Brain microvascular endothelial cell (primary cell): Measurements from ENCODE around the gene TMEM135.
"Not testable (repeated sequence)": the region's sequence is repeated elsewhere in the genome, so short reads cannot be mapped to it uniquely, and the experiment has no call there.

Source experiments
- DNase-seq: peaks from one replicate; pipeline ENCODE4 v3.0.0-alpha.2; 2020
- H3K27ac ChIP-seq: fragments of 250-450 bp; sonication (Bioruptor Pico); 2 replicates; pipeline ENCODE4 v1.5.1; 2020; ENCODE audit warnings: mild to moderate bottlenecking, moderate library complexity
- H3K27me3 ChIP-seq: fragments of 250-450 bp; sonication (Bioruptor Pico); replicated peaks from 2 replicates; pipeline ENCODE4 v1.5.1; 2020; ENCODE audit warnings: mild to moderate bottlenecking
- H3K36me3 ChIP-seq: fragments of 250-450 bp; sonication (Bioruptor Pico); replicated peaks from 2 replicates; pipeline ENCODE4 v1.5.1; 2020; ENCODE audit warnings: mild to moderate bottlenecking
- H3K4me3 ChIP-seq: 2 replicates; pipeline ENCODE4 v1.5.1; 2011; ENCODE audit warnings: low read depth, mild to moderate bottlenecking, control low read depth, low read length, moderate library complexity
- in situ Hi-C: cut with HindIII; loops from 2 replicates; pipeline ENCODE4 v1.10.0; 2017; ENCODE audit warnings: low sequenced_read_pairs, low pct_ligation_motif_present
- TF ChIP-seq, protein P1 (sequence below): IDR thresholded peaks from 2 replicates; pipeline ENCODE4 v1.5.1; 2011; ENCODE audit warnings: low read depth, mild to moderate bottlenecking, moderate library complexity, low read length, control low read depth, inconsistent platforms; ENCODE audit errors: missing control alignments

Gene TMEM135

DNA sequence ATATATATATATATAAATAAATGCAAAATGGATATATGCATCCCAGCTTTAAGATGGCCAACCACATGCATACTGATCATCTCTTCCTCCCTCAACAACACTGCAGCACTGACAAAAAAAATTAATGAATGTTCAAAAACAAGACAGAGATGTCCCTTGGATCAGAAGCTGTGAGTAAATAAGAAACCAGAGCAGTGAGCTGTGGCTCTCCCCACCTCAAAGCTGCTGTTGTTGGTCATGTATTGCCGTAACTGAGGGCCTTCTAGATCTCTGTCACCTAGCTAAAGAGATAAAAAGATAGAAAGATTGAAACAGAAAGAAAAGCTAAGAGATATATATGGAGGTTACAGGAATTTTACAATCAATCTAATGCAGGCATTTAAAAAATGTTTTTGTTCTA is 15.5 kb upstream of the TMEM135 start:
- H3K4me3 ChIP-seq: no peak overlapping the region
- in situ Hi-C loops: no loop called here
- no peak overlapping the region for H3K27ac ChIP-seq
- no peak for DNase-seq
- H3K27me3 ChIP-seq: no peaks in the 10 kb centered on the region
- H3K36me3 ChIP-seq: no peaks in the 10 kb centered on the region
- TF ChIP-seq, protein P1, sequence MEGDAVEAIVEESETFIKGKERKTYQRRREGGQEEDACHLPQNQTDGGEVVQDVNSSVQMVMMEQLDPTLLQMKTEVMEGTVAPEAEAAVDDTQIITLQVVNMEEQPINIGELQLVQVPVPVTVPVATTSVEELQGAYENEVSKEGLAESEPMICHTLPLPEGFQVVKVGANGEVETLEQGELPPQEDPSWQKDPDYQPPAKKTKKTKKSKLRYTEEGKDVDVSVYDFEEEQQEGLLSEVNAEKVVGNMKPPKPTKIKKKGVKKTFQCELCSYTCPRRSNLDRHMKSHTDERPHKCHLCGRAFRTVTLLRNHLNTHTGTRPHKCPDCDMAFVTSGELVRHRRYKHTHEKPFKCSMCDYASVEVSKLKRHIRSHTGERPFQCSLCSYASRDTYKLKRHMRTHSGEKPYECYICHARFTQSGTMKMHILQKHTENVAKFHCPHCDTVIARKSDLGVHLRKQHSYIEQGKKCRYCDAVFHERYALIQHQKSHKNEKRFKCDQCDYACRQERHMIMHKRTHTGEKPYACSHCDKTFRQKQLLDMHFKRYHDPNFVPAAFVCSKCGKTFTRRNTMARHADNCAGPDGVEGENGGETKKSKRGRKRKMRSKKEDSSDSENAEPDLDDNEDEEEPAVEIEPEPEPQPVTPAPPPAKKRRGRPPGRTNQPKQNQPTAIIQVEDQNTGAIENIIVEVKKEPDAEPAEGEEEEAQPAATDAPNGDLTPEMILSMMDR: no peak

DNA sequence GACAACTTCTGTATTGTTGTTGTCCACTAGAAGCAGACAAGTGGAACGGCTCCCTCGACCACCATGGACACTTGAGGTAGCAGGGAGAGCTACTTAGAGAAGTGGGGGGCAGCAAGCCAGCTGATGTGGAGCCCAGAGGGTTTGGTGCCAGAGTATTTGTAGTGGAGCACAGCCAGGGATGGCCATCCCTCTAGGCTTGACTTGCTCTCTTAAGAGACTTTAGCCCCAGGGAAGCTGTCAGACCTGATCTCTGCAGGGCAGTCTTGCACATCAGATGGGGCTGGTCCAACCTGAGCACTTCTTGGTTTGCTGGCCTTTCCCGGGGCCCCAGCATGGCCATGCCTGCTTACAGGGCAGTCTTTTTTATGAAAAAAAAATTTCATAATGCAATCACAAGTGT is 15.0 kb upstream of the TMEM135 start:
- in situ Hi-C loops: no loop called here
- TF ChIP-seq, protein P1: no peak

DNA sequence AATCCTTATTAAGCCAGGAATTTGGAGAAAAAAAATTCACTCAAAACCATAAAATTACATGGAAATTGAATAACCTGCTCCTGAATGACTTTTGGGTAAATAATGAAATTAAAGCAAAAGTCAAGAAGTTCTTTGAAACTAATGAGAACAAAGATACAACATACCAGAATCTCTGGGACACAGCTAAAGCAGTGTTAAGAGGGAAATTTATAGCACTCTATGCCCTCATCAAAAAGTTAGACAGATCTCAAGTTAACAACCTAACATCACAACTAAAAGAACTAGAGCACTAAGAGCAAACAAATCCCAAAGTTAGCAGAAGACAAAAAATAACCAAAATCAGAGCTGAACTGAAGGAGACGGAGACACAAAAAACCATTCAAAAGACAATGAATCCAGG is 11.3 kb upstream of the TMEM135 start:
- H3K27me3 ChIP-seq, H3K36me3 ChIP-seq, H3K27ac ChIP-seq, H3K4me3 ChIP-seq, DNase-seq, in situ Hi-C loops: not testable (repeated sequence)

More for the DNA sequence above, 15.0 kb upstream of the TMEM135 start:
- DNase-seq: no peak
- Histone ChIP-seq H3K4me3 (no peak overlapping the region), H3K27me3 (no peaks in the 10 kb centered on the region), H3K36me3 (no peaks in the 10 kb centered on the region), H3K27ac (no peak overlapping the region)

DNA sequence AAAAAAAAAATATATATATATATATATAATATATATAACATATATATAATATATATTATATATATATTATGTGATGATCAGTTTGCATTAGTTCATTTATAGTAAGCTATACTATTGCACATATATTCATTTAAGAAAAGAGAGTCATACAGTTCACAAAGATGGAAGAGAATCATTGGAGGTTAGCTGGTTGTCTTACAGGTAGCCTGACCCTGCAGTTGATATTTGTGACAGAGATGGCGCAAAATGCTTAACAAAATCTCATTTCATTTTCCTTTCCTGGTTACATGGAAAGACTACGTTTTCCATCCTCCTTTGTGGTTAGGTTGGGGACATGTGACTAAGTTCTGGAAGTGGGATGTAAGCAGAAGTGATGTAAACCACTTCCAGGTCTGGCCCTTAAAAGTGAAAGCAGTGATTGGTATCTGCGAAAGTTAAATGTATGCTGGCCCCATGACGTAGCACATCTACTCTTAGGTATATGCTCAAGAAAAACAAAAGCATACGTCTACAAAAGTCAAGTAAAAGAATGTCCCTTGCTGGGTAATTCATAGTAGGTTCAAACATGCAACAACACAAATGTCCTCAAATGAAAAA is 7.2 kb upstream of the TMEM135 start:
- H3K27me3 ChIP-seq: no peaks in the 10 kb centered on the region
- TF ChIP-seq, protein P1: no peak
- no peaks in the 10 kb centered on the region for H3K36me3 ChIP-seq
- H3K4me3 ChIP-seq: no peak overlapping the region
- DNase-seq: no peak
- in situ Hi-C loops: no loop called here
- H3K27ac ChIP-seq: no peak overlapping the region

DNA sequence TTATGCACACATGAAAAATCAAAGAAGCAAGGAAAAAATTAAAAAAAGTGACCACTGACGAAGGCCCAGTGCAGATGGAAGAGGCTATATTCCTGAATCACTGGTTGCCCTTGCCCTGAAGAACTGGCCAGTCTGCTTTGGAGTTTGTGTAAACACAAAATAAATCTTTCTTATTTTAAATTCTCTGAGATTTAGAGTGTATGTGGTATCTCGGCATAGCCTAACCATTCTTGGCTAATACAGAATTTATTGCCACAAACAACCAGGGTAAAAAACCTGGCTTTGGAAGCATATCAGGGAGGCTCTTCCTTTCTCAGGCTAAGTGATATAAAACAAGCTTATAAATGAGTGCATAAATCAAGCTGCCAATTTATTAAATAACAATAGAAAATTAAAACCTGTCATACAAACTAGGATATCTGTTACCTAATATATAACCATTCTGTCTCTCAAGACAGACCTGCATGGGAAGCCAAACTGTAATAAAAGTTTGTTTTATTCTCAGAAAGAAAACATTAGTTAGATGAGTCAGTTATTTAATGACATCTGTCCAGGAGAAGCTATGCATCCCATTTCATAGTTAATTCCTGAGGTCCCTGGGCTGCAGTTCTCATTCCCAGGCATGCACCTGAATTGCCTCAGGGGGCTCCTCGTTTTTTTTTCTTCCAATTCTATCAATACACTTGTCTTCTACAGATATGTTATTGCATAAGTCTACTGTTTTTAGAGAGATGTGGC is 6.1 kb upstream of the TMEM135 start:
- TF ChIP-seq, protein P1: no peak
- Histone ChIP-seq H3K27ac (no peak overlapping the region), H3K27me3 (no peaks in the 10 kb centered on the region), H3K36me3 (no peaks in the 10 kb centered on the region), H3K4me3 (no peak overlapping the region)
- in situ Hi-C loops: no loop called here
- no peak for DNase-seq

DNA sequence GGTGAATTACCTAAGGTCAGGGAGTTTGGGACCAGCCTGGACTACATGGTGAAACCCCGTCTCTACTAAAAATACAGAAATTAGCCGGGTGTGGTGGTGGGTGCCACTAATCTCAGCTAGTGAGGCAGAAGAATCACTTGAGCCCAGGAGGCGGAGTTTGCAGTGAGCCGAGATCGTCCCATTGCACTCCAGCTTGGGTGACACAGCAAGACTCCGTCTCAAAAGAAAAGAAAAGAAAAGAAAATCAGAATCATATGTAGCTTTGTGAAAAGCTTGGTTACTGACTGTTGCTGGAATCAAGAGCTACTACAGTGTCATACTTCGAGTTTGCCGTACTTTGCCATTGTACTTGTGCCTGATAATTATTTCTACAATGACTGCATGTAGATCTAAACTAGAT is 4.2 kb upstream of the TMEM135 start:
- in situ Hi-C loops: no loop called here
- TF ChIP-seq, protein P1: no peak
- no peak for DNase-seq

More for the DNA sequence above, 4.2 kb upstream of the TMEM135 start:
- no peak overlapping the region for H3K27ac ChIP-seq
- H3K4me3 ChIP-seq: no peak overlapping the region
- H3K27me3 ChIP-seq: no peaks in the 10 kb centered on the region
- no peaks in the 10 kb centered on the region for H3K36me3 ChIP-seq
